ENCODE data around the gene PGM2. TPM values are rescaled to one million over a fixed set of nuclear protein-coding genes. Genes with fewer than 3 reads are reported as not detected.

The PGM2 gene
- total RNA-seq, 4 donors from 2014 or later = 12.4 to 23.3 (median 16.0) TPM

- TF ChIP-seq CTCF (IDR thresholded peaks at IDR 0.05; ENCODE audit: low read depth) = no peak
These were observed 39.0 kb downstream of the PGM2 start for GRCh38 chr4:37865450-37865849.

GRCh38 chr4:37867102-37867501 lies 40.6 kb downstream of the PGM2 start:
- TF ChIP-seq CTCF (IDR thresholded peaks at IDR 0.05; ENCODE audit: low read depth) = no peak

GRCh38 chr4:37868238-37868637 lies 41.8 kb downstream of the PGM2 start:
- TF ChIP-seq CTCF (IDR thresholded peaks at IDR 0.05; ENCODE audit: low read depth) = no peak

- TF ChIP-seq CTCF (IDR thresholded peaks at IDR 0.05; ENCODE audit: low read depth) = no peak
These were observed 46.0 kb downstream of the PGM2 start for GRCh38 chr4:37872310-37872988.

- TF ChIP-seq CTCF (IDR thresholded peaks at IDR 0.05; ENCODE audit: low read depth) = no peak
These were observed 46.9 kb downstream of the PGM2 start for GRCh38 chr4:37873386-37873785.

- TF ChIP-seq CTCF (IDR thresholded peaks at IDR 0.05; ENCODE audit: low read depth) = no peak
These were observed 49.7 kb downstream of the PGM2 start for GRCh38 chr4:37876156-37876555.

GRCh38 chr4:37879365-37879764 lies 52.9 kb downstream of the PGM2 start:
- no peak for TF ChIP-seq CTCF (IDR thresholded peaks at IDR 0.05; ENCODE audit: low read depth)

Data from subcutaneous adipose tissue (tissue), 4 donors.